GM12878 (cell line): ENCODE data around the gene STAMBPL1. TPM values are rescaled to one million over a fixed set of nuclear protein-coding genes. Genes with fewer than 3 reads are reported as not detected.

ENCODE experiments used
- ATAC-seq: fragments of 200-7000 bp; cut with Tn5 transposase; 3 replicates; pipeline ENCODE4 v1.9.1; 2020; ENCODE audit warnings: mild to moderate bottlenecking, moderate library complexity
- BruUV-seq: library from RNA; stranded (reverse); fragments of 400-500 nt; replicated peaks from 2 replicates; lab custom pipeline; 2021; lab: Mats Ljungman, UMichigan
- CTCF ChIA-PET: fragments of 300-600 bp; sonication (Branson Sonifier 250); formaldehyde crosslinking; extraction: SDS; loops from one replicate; lab custom pipeline; 2021; ENCODE audit warnings: inconsistent platforms; lab: Yijun Ruan, JAX
- POLR2A ChIA-PET: fragments of 350-600 bp; formaldehyde crosslinking; extraction: SDS; loops from one replicate; lab custom pipeline; 2021; ENCODE audit warnings: inconsistent platforms; lab: Charles Lee
- RAD21 ChIA-PET: fragments of 300-600 bp; sonication (Branson Sonifier 250); formaldehyde crosslinking; loops from one replicate; lab custom pipeline; 2023; ENCODE audit warnings: antibody characterized with exemption; ENCODE audit not compliant: unreplicated experiment; lab: Charles Lee
- SMC1A ChIA-PET: fragments of 300-600 bp; sonication (Branson Sonifier 250); formaldehyde crosslinking; loops from one replicate; lab custom pipeline; 2023; ENCODE audit not compliant: unreplicated experiment, uncharacterized antibody; lab: Charles Lee
- DNase-seq: peaks from one replicate; pipeline ENCODE4 v3.0.0-alpha.2; 2011; ENCODE audit warnings: low read depth, low spot score
- FAIRE-seq: peaks from 3 replicates; lab custom pipeline; 2011; peaks lifted over from hg19 to GRCh38; lab: Jason Lieb, UNC
- H2AFZ ChIP-seq: 2 replicates; pipeline ENCODE4 v1.6.0; 2011; ENCODE audit warnings: low read depth, low read length, control low read depth; ENCODE audit not compliant: control insufficient read depth
- H3K27ac ChIP-seq: 2 replicates; pipeline ENCODE4 v1.5.1; 2011; ENCODE audit warnings: control low read depth; ENCODE audit not compliant: control insufficient read depth, insufficient read depth
- H3K27me3 ChIP-seq, 2 experiments: replicated peaks in 1 of 2; 2 replicates each; pipeline versions ENCODE4 v1.6.0 to v1.6.1; 2011; ENCODE audit warnings: low read length in 1 of 2; ENCODE audit not compliant: control insufficient read depth in 2 of 2, insufficient read depth in 2 of 2
- H3K36me3 ChIP-seq, 2 experiments: 2 replicates each; pipeline ENCODE4 v1.5.1; 2011; ENCODE audit warnings: low read length in 1 of 2; ENCODE audit not compliant: control insufficient read depth in 2 of 2, insufficient read depth in 2 of 2
- H3K4me1 ChIP-seq: 2 replicates; pipeline ENCODE4 v1.6.1; 2011; ENCODE audit warnings: mild to moderate bottlenecking, low read length, moderate library complexity, mixed read lengths; ENCODE audit not compliant: control insufficient read depth, insufficient read depth
- H3K4me2 ChIP-seq: 2 replicates; pipeline ENCODE4 v1.6.0; 2011; ENCODE audit warnings: control low read depth; ENCODE audit not compliant: control insufficient read depth, insufficient read depth
- H3K4me3 ChIP-seq: fragments of 200-600 bp; sonication (generic); 2 replicates; pipeline ENCODE4 v1.5.1; 2016
- H3K79me2 ChIP-seq: 2 replicates; pipeline ENCODE4 v1.6.0; 2011; ENCODE audit warnings: low read length; ENCODE audit not compliant: control insufficient read depth, insufficient read depth
- H3K9ac ChIP-seq: 2 replicates; pipeline ENCODE4 v1.8.0; 2011; ENCODE audit warnings: low read length, control low read depth, mixed read lengths; ENCODE audit not compliant: control insufficient read depth, insufficient read depth
- H3K9me3 ChIP-seq: replicated peaks from 3 replicates; pipeline ENCODE4 v1.5.1; 2011; ENCODE audit warnings: mild to moderate bottlenecking, low read length; ENCODE audit not compliant: control insufficient read depth, insufficient read depth
- H4K20me1 ChIP-seq: 2 replicates; pipeline ENCODE4 v1.6.0; 2011; ENCODE audit not compliant: control insufficient read depth, insufficient read depth
- ASH2L ChIP-seq: fragments of 300-600, 200-600 bp; sonication (generic); IDR thresholded peaks from 2 replicates; pipeline ENCODE4 v1.6.1; 2017; ENCODE audit warnings: low read depth, mild to moderate bottlenecking, borderline replicate concordance
- CBX5 ChIP-seq: sonication (generic); IDR thresholded peaks from 2 replicates; pipeline ENCODE4 v1.6.1; 2016; ENCODE audit warnings: low read depth, moderate library complexity, mild to moderate bottlenecking, inconsistent platforms
- E2F4 ChIP-seq: IDR thresholded peaks from 2 replicates; pipeline ENCODE4 v1.6.1; 2012; ENCODE audit warnings: low read depth, low read length, improper control_type of control experiment
- EGR1 ChIP-seq, 2 experiments: IDR thresholded peaks; 1 replicate in 1 of 2; 2 replicates in 1 of 2; pipeline ENCODE4 v1.6.1; 2011 to 2012; ENCODE audit warnings: low read depth in 2 of 2, low read length in 2 of 2, borderline replicate concordance in 1 of 2, mild to moderate bottlenecking in 1 of 2, moderate library complexity in 1 of 2
- EP300 ChIP-seq, 2 experiments: fragments of 150-350 bp in 1 of 2; IDR thresholded peaks; 2 replicates each; pipeline ENCODE4 v1.6.1; 2011 to 2012; ENCODE audit warnings: low read depth in 2 of 2, low read length in 2 of 2, borderline replicate concordance in 1 of 2, improper control_type of control experiment in 1 of 2, inconsistent platforms in 1 of 2; ENCODE audit not compliant: control insufficient read depth in 1 of 2
- HDAC6 ChIP-seq: fragments of 200-600 bp; sonication (generic); IDR thresholded peaks from one replicate; pipeline ENCODE4 v1.8.0; 2017; ENCODE audit warnings: antibody characterized with exemption; ENCODE audit not compliant: unreplicated experiment
- KDM1A ChIP-seq: fragments of 200-600 bp; sonication (generic); IDR thresholded peaks from 2 replicates; pipeline ENCODE4 v1.6.1; 2016; ENCODE audit warnings: borderline replicate concordance
- MTA2 ChIP-seq: fragments of 450-650 bp; IDR thresholded peaks from 2 replicates; pipeline ENCODE4 v1.6.1; 2016; ENCODE audit warnings: low read depth, mild to moderate bottlenecking, moderate library complexity
- NFIC ChIP-seq: IDR thresholded peaks from 2 replicates; pipeline ENCODE4 v1.6.1; 2012; ENCODE audit warnings: low read depth, mild to moderate bottlenecking, inconsistent platforms, low read length, moderate library complexity
- SIN3A ChIP-seq: IDR thresholded peaks from 2 replicates; pipeline ENCODE4 v1.6.1; 2012; ENCODE audit warnings: low read depth, low read length, improper control_type of control experiment
- SMAD5 ChIP-seq: IDR thresholded peaks from 2 replicates; pipeline ENCODE4 v1.6.1; 2016; ENCODE audit warnings: antibody characterized with exemption, low read depth
- SMC3 ChIP-seq: IDR thresholded peaks from 2 replicates; pipeline ENCODE4 v1.6.1; 2011; ENCODE audit warnings: low read length, improper control_type of control experiment, borderline replicate concordance
- SREBF2 ChIP-seq: IDR thresholded peaks from 2 replicates; pipeline ENCODE4 v1.6.1; 2012; ENCODE audit warnings: mild to moderate bottlenecking, low read length
- ZBTB33 ChIP-seq: fragments of 450-650 bp; IDR thresholded peaks from 2 replicates; pipeline ENCODE4 v1.6.1; 2017; ENCODE audit warnings: mild to moderate bottlenecking
- ZBTB40 ChIP-seq: fragments of 450-650 bp; IDR thresholded peaks from 2 replicates; pipeline ENCODE4 v1.6.1; 2016; ENCODE audit warnings: mild to moderate bottlenecking, moderate library complexity, borderline replicate concordance
- ZZZ3 ChIP-seq: IDR thresholded peaks from 2 replicates; pipeline ENCODE4 v1.6.1; 2011; ENCODE audit warnings: low read depth; ENCODE audit not compliant: control insufficient read depth, insufficient read length
- WGBS: methylation state at CpG from one replicate; pipeline ENCODE4 v1.1.6; 2016; ENCODE audit warnings: low lambda C conversion rate; ENCODE audit not compliant: insufficient replicate concordance, insufficient coverage; ENCODE audit errors: missing lambda C conversion rate; 5-methylcytosine and 5-hydroxymethylcytosine counted together
- in situ Hi-C: fragments of 300-500 bp; cut with MboI; formaldehyde crosslinking; loops from 9 replicates; pipeline ENCODE4 v1.14.3; 2018; ENCODE audit warnings: mixed read lengths
- intact Hi-C: fragments of 100-400 bp; cut with micrococcal nuclease; formaldehyde crosslinking; loops from one replicate; pipeline ENCODE4 v1.14.2; 2022; ENCODE audit not compliant: unreplicated experiment
- polyA plus RNA-seq, 11 experiments: library from polyadenylated mRNA; depleted of rRNA in 4 of 11; unstranded in 6 of 11; stranded (reverse) in 5 of 11; fragments of >200 nt; fragmentation: Nextera tagmentation in 4 of 11; fragmentation: Illumina TruSeq in 1 of 11; extraction: Ambion mirVana in 4 of 11; extraction: Trizol in 1 of 11; gene quantifications; 1 replicate in 1 of 11; 2 replicates in 10 of 11; pipeline versions ENCODE4 v1.2.1 to v1.2.3, GENCODE V29; 2011 to 2016; ENCODE audit warnings: inconsistent platforms in 2 of 11, missing spikeins in 2 of 11, low read depth in 1 of 11
- total RNA-seq, 4 experiments: library from RNA; depleted of rRNA in 3 of 4; stranded (reverse); fragments of >200 nt in 3 of 4; fragmentation: Illumina TruSeq in 1 of 4; extraction: Trizol in 1 of 4; gene quantifications; 2 replicates each; pipeline versions ENCODE4 v1.2.1 to v1.2.3, GENCODE V29; 2013 to 2021

The STAMBPL1 gene
- total and polyA plus RNA-seq, 10 of the 15 experiments (the other 5 are each of a cell fraction or from before 2014, with no cell fraction given), result 7.5 to 44.1 (median 25.4) TPM

- TF ChIP-seq E2F4 (no peak), HDAC6 (no peak), SIN3A (no peak), CBX5 (no peak), KDM1A (no peak), NFIC (0 out of 2 replicates have a peak, but pooled peaks have one; percentile 22), EGR1 (IDR thresholded peaks at IDR 0.05; ENCODE audit: borderline replicate concordance in 1 of 2, low read depth in 2 of 2, low read length in 2 of 2) (no peak), MTA2 (peak; percentile 61; the same call in 1 of the 2 replicates)
These were observed 36.9 kb upstream of the STAMBPL1 start (continued) for GRCh38 chr10:88843171-88843570.

GRCh38 chr10:88848499-88848898 lies 31.5 kb upstream of the STAMBPL1 start:
- Histone ChIP-seq H3K27ac (no peak overlapping the region), H3K4me2 (peak overlapping the region; percentile 28), H3K4me3 (0 out of 2 replicates have a peak overlapping the region, but pooled peaks have one; percentile 6), H3K36me3 (no peaks in the 10 kb centered on the region), H3K27me3 (no peaks in the 10 kb centered on the region), H3K9ac (no peak overlapping the region), H3K79me2 (no peaks in the 10 kb centered on the region), H3K4me1 (peaks cover 4% of the 10 kb centered on the region; the same call in 1 of the 2 replicates), H3K9me3 (no peaks in the 10 kb centered on the region), H4K20me1 (no peaks in the 10 kb centered on the region), H2AFZ (peak overlapping the region; percentile 35; the same call in 1 of the 2 replicates)
- ChIA-PET POLR2A (no interaction called here), RAD21 (interaction anchor here (0.7 to 0.9 kb wide), 3 partner anchors 9 to 38 kb away, joined by 3 to 5 read pairs (median 3); no protein-coding TSS in a partner anchor), SMC1A (interaction anchor here (0.7 to 1.0 kb wide), 5 partner anchors 8 to 53 kb away, joined by 3 to 4 read pairs (median 4); no protein-coding TSS in a partner anchor), CTCF (interaction anchor here (0.8 to 2.4 kb wide), 5 partner anchors 10 to 370 kb away, joined by 3 to 13 read pairs (median 4); no protein-coding TSS in a partner anchor)
- no TSS peak for BruUV-seq
- in situ Hi-C loops (no loop called here), intact Hi-C loops (no loop called here)
- DNase-seq, result no peak
- 5% methylated on average over 1 of the region's 1 CpG for WGBS
- FAIRE-seq, result no peak
- peak; percentile 83 for ATAC-seq
- TF ChIP-seq ZBTB40 (no peak), EP300 (IDR thresholded peaks at IDR 0.05; ENCODE audit: borderline replicate concordance in 1 of 2, control insufficient read depth in 1 of 2, low read depth in 2 of 2, low read length in 2 of 2) (no peak), ZZZ3 (no peak), SMAD5 (no peak), ASH2L (no peak), SREBF2 (no peak), SMC3 (no peak), ZBTB33 (no peak)
